ENCODE data around the gene ARMC10.

The ARMC10 gene

DNA sequence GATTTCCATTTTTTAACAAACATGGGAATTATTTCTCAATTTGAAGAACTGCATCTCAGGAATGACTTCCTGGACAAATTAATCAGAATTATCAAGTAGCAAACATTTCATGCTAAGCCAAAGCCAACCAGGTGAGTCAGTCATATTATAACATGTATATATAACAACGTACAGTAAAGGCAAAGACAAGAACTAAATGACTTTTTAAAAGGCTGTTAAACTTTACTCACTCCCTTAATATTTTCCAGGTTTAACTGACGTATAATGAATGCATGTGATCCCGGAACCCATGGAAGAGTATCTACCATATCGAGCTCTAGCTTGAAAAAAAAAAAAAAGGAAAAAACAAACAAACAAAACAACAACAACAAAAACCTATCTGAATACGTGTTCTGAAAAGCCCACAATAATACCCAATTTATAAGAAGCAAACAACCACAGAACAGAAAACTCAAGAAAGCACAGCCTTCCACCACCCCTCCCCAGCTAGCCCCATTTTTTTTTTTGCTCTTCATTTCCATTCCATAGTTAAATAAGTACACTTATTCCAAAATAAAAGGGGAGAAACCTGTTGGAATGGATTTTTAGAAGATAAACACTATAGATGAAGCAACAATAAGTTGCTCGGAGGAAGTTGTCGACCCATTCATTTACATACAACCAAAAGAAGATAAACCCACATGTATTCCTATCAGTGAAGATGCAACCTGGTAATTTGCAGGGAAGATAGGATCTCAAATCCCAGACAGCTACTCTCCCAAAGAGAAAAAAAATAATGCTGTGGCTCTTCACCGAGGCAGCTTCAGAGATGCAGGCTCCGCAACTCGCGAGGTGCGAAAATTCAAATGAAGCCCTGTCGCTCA is 73.4 kb downstream of the ARMC10 start:
- H3K36me3 ChIP-seq (ENCODE audit: insufficient read depth, low read length), result no peaks in the 10 kb centered on the region
- no peaks in the 10 kb centered on the region for H3K9me3 ChIP-seq (ENCODE audit: control insufficient read depth, insufficient read depth, low read length)
- peak overlapping the region; percentile 93 for H3K9ac ChIP-seq (ENCODE audit: low read depth, low read length)
- H3K4me1 ChIP-seq (ENCODE audit: insufficient read depth, low read length), result no peaks in the 10 kb centered on the region

Measured in ES-I3 (cell line).